Right renal cortex interstitium (tissue), 3 donors: ENCODE measurements around the gene FTO. TPM values are rescaled to one million over a fixed set of nuclear protein-coding genes. Genes with fewer than 3 reads are reported as not detected.

ENCODE experiments used
- DNase-seq, 3 donors: peaks; one replicate each; pipeline ENCODE4 v3.0.0-alpha.2; 2013; ENCODE audit warnings: low read depth in 3 of 3, low spot score in 2 of 3
- polyA plus RNA-seq, 3 donors: library from polyadenylated mRNA; unstranded; fragments of 120-200 nt; gene quantifications; one replicate each; pipeline ENCODE4 v1.2.1, GENCODE V29; 2013; ENCODE audit not compliant: insufficient read length in 3 of 3

Gene FTO
- polyA plus RNA-seq, 3 donors = 91.4 to 104 (median 92.7) TPM

DNA sequence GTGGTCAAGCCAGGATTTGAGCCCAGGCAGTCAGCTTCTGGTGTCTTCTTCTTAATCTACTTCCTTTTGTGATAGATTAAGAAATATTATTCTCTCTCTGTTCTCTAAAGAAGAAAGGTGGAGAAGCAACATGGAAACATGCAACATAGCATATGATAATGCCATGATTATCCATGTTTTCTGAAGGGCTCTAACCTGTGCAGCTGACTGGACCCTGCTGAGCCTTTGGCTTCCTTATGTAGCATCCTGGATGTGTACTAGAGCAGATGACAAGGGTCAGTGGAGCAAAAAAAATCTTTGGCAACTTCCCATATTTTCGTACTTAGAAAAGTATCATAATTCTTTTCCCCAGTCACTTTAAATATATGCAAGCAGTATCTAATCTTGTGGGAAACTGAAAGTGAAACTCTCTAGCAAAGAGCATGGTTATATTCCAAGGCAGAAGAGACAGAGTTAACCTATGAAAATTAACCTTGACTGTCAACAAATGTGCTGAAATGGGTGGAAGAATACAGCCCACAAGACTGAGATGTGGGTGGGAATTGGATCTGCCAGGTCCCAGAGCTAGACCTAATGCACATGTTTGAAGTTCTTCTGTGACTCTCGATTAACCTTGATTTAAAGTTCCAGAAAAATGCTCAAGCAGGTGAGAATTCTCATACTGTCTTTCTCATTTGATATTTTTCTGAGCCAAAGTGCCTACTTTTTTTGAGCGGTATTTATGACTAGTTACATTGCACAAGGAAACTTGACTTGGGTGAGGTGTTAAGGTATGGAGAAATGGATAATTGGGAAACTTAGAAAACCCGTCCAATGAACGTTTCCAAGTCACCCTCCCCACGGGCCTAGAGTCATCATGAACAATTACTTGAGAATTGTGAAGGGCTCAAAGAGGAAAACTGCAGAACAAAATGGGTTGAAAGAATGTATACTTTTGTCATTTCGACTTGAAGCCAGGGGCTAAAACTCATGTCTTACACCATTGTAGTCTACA, 248.6 kb downstream of the FTO start:
- peak in 1 of 3 donors; percentile 23 for DNase-seq

DNA sequence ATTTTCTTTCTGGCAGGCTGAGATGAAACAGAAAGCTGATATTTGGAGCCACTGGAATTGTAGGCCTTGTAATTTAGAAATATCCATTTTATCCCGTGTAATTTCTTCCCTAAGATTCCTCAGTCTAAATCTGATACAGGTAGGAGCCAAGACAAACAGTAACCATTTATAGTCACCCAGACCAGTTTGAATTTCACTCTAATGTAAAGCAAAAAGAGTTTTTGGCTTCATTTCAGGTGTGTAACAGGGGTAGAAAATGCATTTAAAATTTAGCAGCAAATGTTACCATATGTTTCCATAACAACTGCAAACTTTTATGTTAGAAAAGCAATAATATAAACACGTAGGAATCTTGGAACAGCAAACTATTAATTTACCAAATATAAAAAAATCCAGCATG, 249.4 kb downstream of the FTO start:
- DNase-seq = no peak

DNA sequence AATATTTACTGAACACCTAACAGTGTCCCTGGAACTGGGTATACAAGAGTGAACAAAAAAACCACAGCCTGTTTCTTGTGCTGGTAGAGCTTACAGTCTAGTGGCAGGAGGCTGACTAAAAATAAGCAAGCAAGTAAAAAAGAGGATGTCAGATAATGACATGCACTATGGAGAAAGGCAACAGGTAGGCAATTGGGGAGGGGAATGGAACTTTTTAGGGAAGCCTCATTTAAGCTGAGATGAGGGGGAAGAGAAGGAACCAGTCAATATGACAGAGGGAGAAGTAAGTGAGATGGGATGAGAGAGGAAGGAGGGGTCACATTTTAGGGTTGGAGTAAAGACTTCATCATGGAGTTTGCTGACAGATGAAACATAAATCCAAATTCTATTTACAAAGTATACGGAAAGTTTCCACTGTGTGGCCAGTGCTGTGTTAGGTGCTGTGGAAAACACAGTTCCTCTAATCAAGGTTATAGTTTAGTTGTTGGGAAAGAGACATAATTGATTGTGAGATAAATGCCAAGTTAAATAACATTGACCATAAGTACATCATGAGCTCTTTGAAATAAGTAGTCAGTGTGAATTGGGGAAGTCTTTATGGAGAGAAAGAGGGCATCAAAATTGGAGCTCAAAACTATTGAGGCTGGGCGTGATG, 251.4 kb downstream of the FTO start:
- DNase-seq = no peak

DNA sequence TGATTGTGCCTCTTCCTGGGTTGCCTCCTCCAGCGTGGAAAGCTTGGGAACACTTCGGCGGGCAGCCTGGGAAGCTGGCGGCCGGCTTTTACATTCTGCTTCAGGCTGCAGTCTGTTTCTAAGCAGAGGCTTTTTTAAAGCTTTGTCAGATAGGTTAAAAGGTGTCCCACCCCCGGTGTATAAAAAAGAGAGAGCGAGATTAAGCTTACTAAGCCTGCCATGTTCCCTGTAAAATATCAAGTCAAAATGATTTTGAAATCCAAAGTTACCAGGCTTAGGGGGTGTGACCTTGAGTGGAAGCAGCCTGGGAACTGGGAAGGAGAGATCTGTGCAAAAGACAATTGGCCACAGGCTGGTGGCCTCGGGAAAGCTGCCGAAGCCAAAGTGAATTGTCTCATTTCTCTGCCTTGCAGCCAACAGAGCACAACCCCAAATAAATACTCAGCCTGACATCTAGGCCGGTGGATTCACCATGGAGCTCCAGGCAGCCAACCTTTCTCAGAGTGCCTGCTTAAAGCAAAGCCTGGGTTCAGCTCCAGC, 254.5 kb downstream of the FTO start:
- no peak for DNase-seq

DNA sequence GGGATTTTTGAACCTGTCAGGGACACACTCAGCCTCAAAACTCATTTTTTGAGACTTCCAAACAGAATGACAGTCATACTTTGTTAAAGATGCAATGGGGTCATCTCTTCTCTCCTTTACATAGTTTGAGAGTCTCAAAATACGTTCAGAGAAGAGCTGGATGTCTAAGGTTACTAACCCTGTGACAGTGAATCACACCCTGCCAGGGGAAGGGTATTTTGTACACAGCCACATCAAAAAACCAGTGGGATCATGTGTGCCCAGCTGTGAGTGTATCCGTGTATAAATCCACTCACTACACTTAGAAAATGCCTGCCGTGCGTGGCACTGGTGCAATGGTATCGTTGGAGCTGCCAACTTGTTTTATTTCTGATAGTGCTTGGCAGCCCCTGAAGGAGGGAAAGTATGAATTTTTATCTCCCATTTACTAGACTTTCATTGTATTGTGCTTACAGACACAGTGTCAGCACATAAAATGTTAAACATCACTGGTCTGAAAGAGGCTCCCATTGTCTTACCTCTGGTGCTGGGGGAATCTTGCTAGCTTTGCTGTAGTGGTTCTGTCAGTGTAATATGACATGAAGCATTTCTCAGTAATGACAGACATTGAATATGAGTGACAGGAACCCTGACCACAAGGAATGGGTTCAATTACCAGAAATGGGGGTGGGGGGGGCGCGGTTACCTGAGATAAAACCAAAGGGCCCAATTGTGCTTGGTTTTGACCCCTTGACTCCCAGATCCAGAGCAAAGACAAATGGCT, 256.3 kb downstream of the FTO start:
- no peak for DNase-seq

DNA sequence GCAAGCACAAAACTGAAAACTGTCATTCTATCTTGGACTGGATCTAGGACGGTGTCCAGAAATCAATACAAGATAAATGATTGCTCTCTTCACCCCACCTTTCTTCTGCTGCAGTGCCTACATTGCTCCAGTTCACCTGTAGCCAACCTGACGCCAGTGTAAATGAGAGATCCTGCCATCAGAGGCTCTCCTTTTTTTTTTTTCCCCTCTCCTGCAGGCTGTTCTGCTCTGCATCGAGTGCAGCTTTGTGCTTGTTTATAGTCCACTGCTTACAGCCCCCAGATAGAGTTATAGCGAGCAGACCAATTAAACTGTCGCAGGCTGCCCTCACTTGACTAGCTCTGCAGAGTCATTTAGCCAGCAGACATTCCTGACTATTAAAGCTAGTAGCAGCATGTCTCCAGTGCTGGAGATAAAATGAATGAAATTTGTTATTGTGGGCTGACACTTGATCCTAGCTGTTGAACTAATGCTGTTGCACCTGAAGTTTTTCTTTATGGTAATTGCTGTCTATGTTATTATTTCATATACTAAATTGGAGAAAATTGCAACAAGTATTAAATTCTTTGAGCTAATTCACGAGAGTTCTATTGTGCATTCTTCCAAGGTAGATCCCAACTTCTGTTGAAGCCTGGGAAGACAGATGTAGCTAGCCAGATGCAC, 257.1 kb downstream of the FTO start:
- DNase-seq = peak; percentile 38 to 75 (median 53)

DNA sequence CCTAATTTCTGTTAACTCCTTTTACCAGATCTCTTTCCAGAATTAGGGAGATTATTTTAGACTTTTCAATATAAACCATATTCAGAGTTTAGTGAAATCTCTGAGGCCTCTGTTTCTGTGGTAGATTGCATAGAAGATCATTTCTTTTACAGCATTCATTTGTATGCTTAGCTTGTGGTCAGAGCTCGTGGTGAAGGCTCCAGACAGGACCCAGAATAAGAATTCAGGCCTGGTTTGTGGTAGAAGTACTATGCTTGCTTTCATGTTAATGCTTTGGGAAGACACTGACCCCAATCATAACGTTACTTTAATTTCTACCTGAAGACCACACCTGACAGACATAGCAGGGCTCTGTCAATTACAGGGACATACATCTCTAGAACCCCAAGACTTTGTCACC, 258.1 kb downstream of the FTO start:
- no peak for DNase-seq

DNA sequence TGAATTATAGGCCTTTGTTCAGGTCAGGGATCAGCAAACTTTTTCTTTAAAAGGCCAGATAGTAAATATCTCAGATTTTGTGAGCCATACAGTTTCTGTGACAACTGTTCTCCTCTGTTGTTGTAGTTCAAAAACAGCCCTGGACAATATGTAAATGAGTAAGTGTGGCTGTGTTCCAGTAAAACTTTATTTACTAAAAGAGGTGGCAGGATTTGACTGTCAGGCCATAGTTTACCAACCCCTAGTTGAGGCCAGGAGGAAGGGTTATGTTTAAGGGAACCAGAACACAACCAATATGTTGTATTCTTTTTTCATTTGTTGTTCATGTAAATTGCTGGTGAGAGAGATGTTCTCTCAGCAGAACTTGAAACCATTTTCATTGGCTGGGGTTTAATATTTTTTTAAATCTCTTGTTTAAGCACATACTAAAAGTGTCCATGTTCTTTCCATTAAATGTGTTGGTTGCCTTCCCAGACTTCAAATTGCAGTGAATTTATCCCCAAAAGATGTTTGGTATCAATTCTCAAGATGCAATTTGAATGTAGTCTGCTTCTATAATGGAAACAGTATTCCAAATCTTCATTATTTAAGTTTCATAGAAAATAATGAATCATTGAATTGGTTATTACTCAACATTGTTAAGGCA, 260.3 kb downstream of the FTO start:
- no peak for DNase-seq

DNA sequence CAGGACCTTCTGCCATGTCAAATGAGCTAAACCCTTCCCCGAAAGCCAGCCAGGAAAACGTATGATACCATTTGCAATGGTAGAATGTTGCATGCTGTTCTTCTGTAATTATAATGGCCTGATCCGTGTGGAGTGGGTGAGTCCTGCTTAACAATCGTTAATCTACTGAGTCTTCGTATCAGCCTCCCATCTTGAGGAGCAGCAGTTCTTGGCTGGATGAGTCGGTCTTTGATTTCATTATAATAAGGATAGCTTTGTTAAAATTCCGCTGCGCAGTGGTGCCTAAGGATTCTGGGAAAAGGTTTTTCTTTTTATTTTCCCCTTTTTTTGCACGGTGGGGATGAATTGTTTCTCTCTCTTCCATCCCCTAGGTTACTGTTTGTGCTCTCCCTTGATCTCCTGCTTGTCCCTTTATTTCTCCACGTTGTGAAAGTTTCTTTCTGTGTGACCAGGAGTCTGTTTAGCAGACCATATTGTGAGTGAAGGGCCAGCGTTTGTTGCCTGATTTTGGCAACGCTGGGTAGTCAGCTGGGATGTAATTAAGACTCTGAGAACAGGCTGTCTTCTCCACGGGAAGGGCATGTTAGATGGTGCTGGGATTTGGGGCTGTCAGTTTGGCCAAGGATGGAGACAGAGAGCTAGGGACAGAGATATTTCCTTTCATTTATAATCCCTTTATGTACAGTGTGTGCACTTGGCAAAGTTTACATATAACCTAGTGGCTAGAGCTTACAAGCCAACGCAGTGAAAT, 263.0 kb downstream of the FTO start:
- no peak for DNase-seq

DNA sequence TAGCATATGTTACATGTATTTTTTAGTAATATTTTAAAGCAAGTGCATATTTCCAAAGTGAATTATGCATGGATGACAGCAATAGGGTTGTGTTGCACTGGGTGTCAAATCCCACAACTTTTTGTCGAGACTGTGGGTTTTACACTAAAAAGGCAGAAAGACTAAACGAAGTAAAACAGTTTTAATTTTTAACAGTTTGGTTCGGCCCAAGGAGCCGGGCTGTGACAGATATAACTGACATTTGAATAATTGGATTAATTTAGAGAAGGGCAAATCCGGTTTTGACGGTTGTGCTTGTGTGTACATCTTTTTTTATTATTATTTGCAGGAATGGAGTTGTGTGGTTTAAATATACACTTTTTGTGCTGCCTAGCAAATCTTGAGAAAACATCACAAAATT, 263.6 kb downstream of the FTO start:
- no peak for DNase-seq

DNA sequence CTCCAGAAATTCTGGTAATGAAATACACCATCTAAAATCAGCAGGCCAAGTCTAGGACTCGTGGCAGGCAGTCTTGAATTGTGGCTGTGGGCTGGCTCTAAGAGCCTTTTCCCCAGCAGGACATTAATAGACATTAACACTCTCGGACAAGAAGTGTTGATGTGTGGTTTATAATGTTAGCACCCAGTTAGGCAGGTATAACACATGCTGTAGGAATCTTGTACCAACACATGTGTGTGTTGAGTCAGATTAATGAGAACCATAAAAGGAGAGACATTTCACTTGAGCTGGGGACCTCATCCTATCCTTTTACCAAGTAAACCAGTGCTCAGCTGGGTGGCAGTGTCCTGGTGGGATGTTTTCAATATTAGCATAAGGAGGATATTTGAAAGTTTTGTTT, 264.5 kb downstream of the FTO start:
- DNase-seq = no peak

DNA sequence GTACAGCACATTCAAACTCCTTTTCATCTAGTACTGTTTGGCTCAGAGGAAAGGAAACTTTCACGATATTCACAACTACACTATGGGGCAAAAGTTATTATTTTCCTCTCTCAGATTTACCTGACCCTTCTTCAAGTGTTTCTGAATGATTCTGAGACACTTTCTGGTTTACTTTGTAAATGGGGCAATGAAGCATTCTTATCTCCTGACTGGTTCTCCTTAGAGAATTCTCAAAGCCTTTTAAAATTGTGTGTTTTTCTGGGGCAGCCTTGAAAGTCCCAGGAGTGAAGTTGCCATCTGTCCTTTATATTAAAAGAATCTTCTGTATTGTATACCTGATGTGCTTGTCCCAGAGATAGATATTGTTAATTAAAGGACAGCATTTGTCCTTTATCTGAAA, 264.9 kb downstream of the FTO start:
- DNase-seq = no peak

DNA sequence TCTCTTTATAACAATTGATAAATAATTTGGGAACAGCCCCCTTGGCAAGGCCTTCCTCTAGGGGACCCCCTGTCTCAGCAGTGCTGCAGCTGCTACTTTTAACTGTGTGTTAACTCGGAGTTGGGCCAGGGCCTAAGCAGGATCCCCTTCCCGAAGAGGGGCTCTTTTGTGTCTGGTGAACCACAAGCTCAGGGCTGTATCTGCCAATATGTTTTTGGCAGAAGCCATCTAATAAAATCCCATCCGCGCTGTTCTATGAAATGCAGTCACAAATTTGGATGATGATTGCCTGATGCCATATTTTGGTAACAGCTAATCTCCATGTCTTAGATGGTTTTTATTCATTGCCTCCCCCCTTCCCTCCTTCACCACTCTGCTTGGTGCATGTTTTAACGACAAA, 267.7 kb downstream of the FTO start:
- DNase-seq = no peak

DNA sequence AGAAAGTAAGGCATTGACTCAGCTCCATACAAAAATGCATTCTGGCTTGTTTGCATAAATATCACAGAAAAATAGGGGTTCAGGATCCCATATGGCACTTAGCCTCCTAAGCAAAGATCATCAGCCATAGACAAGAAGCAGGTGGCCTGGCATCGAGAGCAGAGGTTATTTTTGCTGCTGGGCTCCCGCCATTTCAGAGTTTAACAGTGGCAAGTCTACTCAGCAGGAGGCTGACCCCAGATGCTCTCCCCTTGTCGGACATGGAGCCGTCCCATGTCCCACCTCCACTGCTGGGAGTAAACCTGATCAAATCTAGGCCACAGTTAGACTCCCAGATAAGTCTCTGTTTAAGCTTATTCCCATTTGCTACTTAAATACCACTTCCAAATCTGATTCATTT, 269.1 kb downstream of the FTO start:
- DNase-seq = no peak

DNA sequence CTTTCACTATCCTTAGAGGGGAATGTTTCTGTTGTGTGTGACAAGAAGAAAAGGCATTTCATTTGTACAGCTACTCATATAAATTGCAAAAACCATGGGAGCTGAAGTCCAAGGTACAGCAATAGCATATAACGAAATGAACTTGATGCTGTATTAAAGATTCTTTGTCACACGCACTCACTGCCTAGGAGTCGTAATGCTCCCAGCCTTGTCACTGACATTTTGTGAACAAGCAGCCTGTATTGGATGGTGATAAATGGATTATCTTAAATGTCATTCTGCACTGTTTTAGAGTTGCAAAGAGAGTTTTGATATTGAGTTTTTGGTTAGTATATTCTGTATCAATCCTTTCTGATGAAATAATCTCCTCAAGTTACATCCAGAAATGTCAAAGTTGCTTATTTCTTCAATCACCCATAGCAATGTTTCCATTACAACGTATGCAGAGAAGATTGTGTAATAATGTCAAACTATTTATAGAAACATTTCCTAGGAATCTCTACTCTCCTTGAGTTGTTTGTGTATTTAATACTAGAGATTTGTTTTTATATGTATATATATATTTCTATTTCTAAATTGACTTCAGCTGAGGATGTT, 270.6 kb downstream of the FTO start:
- DNase-seq = no peak

DNA sequence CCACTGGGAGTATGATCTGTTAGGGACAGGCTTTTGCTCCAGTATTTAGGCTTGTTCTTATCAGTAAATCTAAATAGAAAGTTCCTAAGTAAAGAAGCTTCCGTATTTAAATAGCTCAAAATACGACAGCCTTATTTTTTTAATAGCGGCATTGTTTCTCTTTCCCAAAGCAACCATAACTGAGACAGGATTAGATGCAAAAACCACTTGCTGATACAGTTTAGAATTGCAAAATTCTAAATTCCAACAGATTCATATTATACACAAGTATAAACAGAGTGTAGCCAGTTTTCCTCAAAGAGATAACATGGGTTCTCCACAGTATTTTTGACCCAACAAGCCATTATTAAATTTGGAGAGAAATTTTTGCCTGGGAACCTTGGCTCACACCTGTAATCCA, 276.7 kb downstream of the FTO start:
- DNase-seq = no peak

DNA sequence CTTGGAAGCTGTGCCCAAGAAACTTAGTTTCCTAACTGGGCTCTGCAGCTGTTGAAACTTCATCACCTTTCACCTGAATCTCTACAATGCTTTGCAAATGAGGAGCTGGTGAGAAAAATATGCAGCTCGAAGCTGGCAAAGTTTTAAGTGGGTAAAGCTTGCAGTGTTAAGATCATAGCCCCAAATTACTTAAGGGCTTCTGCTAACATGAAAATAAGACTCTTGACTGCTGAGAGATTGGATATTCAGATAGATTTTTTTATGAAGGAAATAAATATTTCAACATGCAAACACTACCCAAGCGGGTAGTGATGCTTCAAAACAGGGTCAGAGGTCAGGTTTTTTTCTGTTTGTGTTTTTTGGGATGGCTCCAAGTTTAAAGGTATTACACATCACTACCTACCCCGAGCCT, 278.7 kb downstream of the FTO start:
- DNase-seq = no peak

DNA sequence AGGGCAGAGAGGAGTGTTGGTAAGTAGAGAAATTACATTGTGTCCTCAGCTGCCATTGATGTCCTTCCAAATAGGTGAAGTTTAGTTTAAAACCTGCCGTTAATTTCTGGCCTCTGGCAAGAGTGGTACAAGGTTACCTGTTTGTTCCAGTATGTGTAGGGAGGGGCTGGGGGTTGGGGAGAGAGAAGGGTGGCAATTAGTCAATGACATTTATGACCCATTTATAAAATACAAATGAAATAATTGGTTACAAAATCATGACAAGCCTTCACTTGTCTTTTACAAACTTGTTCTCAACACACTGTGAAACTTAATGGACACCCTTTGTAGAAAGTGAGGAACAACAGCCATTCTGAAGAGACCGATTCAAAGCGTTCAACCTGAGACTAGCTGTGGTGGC, 281.0 kb downstream of the FTO start:
- no peak for DNase-seq

DNA sequence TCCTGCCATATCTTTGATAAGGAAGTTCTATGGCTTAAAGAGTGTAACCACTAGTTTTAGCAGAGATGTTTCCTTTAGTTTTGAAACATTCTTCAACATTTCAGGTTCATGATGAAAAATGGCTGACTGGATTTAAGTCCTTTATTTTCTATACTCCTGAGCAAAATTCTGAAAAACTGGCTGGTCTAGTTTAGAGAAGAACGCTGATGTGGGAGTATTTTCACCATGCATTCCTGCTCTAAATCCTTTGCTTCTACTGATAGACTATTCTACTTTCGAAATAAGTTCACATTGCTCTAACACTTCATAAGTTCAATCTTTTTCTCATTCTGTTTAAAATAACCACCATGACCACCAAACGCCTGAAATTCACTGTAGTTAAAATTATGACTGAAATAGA, 281.9 kb downstream of the FTO start:
- DNase-seq = no peak
